Measurements from ENCODE around the gene PACSIN1.

The PACSIN1 gene, protein sequence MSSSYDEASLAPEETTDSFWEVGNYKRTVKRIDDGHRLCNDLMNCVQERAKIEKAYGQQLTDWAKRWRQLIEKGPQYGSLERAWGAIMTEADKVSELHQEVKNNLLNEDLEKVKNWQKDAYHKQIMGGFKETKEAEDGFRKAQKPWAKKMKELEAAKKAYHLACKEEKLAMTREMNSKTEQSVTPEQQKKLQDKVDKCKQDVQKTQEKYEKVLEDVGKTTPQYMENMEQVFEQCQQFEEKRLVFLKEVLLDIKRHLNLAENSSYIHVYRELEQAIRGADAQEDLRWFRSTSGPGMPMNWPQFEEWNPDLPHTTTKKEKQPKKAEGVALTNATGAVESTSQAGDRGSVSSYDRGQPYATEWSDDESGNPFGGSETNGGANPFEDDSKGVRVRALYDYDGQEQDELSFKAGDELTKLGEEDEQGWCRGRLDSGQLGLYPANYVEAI

GRCh38 chr6:34465531-34466241, at the start of gene PACSIN1:
PACSIN1 (plus strand) TSS chr6:34466076; CDS start chr6:34526306, 60,230 bp downstream.
- DNase-seq = no peak

- no peak for DNase-seq
Observed at GRCh38 chr6:34416877-34417371, 49.0 kb upstream of the PACSIN1 start.

- DNase-seq = no peak
Observed at GRCh38 chr6:34418367-34418766, 47.5 kb upstream of the PACSIN1 start.

- no peak for DNase-seq
Observed at GRCh38 chr6:34423254-34423653, 42.6 kb upstream of the PACSIN1 start.

DNA sequence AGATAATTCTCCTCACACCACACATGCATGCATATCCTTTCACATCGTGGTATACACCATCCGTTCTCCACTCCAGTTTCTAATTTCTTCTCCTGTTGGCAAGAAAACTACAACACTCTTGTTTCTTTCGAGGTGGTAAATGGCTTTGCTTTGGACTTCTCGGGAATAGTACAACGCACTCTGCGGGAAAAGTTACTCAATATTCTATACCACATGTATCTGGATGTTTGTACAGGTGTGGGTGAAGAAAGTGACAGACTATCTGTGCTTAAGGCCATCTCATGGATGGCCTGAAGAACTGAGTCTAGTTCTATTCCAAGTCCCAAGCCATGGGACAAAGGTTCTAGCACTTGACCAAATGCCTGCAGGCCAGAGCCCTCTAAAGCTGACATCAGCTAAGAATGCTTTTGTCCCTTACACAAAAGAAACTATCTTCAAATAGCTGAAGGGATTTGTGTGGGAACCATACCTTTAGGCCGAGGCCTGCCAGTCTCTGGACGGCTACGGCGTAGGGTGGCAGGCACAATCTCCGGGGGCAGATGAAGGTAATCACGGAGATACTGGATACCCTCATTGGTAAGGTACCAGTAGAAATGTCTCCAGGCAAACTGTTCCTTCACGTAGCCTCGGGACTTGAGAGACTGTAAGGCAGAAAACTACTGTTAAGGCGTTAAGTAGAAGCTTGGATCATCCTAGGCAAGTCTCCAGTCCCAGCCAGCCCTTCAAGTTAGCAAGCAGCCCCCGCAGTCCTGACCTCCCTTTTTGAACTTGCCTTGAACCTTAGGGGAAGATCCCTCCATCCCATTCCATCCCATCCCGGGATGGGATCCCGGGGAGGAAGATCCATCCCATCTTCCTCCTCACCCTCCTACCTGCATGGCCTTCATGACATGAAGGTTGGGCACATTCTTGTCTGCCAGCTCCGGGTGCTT, 41.4 kb upstream of the PACSIN1 start:
- no peak for DNase-seq

DNA sequence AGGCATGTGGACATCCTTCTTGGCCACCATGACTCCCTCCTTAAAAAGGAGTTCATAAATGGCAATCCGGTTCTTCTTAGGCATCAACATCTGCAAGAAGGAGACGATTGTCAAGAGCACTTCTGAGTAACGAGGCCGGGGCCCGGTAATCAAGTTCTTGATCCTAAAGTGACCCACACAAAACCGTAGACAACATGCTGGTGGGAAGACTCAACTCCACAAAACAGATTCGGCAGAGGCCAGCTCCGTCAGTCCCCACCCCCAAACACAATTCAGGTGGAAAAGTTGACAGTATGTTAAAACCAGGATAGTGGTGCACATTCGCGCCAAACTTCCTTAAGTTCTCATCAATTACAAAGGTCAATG, 40.8 kb upstream of the PACSIN1 start:
- DNase-seq = no peak

GRCh38 chr6:34425498-34426410, 40.1 kb upstream of the PACSIN1 start, which contains the start of gene RPS10:
RPS10 (minus strand) TSS chr6:34426069; CDS start chr6:34425221, 848 bp downstream.
- DNase-seq = peak; percentile 84

DNA sequence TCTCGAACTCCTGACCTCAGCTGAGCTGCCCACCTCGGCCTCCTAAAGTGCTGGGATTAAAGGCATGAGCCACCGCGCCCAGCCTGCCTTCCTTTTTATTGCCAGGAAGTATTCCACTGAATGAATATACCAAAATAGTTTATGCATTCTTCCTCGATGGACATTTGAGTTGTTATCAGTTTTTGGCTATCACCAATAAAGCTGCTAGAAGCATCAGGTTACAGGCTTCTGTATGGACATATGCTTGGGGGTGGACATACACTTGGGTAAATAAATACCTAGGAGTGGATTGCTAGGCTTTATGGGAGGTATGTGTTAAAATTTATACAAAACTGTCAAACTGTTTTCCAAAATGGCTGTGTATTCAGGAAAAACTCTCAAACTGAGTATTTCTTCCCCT, 30.0 kb upstream of the PACSIN1 start:
- no peak for DNase-seq

DNA sequence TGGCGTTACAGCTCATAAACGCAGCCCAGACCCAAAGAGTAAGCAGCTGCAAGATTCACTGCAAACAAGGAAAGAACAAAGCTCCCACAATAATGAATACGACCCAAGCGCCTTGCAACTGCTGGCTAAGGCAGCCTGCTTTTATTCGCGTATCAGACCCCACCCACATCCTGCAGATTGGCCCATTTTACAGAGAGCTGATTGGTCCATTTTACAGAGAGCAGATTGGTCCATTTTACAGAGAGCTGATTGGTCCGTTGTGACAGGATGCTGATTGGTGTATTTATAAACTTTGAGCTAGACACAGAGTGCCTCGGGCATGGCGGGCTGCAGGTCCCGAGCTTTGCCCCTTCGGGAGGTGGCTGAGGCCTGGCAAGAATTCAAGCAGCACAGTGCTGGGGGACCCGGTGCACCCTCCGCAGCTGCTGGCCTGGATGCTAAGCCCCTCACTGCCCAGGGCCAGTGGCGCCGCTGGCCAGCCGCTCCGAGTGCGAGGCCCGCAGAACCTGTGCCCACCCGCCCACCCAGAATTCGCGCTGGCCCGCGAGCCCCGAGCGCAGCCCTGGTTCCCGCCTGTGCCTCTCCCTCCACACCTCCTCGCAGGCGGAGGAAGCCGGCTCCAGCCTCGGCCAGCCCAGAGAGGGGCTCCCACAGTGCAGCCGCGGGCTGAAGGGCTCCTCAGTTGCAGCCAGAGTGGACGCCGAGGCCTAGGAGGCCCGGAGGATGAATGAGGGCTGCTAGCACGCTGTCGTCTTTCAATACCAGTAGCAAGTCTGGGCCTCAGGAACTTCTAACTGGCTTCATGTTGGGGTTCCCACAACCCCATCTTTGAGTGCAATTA, 28.9 kb upstream of the PACSIN1 start:
- DNase-seq = no peak

DNA sequence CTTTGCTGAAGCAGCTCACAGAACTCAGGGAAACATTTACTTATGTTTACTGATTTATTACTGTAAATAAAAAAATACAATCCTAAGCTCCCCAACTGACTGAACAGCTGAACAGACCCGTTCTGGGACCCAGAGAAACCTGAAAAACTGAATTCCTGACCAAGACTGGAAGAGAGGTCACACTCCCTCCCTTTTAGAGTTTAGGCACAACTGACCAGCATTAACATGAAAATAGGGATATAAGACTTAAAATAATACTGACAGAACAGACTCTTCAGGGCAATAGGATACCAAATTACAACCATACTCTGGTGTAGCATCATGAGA, 28.3 kb upstream of the PACSIN1 start:
- DNase-seq = no peak

DNA sequence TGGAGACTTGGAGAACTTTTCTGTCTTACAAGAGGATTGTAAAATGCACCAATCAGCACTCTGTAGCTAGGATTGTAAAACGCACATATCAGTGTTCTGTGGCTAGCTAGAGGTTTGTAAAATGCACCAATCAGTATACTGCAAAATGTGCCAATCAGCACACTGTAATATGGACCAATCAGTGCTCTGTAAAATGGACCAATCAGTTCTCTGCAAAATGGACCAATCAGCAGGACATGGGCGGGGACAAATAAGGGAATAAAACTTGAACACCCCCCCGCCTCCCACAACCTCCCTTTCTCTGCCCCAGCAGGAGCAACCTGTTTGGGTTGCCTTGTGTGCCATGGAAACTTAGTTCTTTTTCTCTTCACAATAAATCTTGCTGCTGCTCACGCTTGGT, 27.2 kb upstream of the PACSIN1 start:
- DNase-seq = no peak

DNA sequence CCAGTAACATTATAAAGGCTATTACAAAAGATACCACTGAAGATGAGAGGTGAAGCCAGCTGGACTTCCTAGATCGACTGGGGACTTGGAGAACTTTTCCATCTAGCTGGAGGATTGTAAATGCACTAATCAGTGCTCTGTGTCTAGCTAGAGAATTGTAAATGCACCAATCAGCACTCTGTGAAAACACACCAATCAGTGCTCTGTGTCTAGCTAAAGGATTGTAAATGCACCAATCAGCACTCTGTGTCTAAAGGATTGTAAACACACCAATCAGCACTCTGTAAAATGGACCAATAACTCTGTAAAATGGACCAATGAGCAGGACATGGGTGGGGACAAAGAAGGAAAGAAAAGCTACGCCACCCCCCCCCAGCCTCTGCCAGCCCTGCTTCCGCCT, 26.4 kb upstream of the PACSIN1 start:
- DNase-seq = no peak

- no peak for DNase-seq
Observed at GRCh38 chr6:34441526-34441925, 24.4 kb upstream of the PACSIN1 start.

GRCh38 chr6:34445313-34445860, 20.5 kb upstream of the PACSIN1 start:
- no peak for DNase-seq

DNA sequence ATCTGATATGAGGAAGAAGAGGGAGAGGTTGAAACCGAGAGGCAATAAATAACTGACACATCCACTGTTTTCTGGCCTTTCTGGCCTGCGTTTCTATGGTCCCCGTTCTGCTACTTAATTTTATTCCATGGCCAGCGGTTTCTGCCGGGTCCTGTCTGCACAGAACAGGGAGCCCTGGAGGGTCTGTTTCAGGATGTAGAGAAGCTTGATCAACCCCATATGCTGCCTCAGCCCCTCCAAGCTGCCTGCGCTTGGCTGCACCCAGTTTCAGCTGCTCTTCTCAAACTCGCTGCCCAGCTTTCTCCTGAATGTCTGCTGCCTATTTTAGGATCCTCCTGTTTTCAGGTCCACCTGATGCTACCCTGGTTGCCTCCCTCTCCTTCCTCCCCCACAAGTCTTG, 18.5 kb upstream of the PACSIN1 start:
- no peak for DNase-seq

- DNase-seq = no peak
Observed at GRCh38 chr6:34447910-34448309, 18.0 kb upstream of the PACSIN1 start.

- no peak for DNase-seq
Observed at GRCh38 chr6:34451192-34451591, 14.7 kb upstream of the PACSIN1 start.

DNA sequence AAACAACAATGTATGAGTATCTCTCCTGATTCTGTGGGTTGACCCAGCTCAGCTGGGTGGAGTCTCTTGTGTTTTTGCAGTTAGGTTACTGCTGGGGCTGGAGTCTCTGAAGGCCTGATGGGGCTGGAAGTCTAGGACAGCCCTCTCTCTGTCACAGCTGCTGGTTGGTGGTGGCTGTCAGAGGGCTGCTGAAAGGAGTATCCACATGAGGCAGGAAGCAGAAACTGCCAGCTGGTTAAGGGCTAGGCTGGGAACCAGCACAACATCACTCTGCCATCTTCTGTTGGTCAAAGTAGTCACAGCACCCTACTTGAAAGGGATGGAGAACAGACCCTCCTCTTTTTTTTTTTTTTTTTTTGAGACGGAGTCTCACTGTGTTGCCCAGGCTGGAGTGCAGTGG, 10.0 kb upstream of the PACSIN1 start:
- DNase-seq = no peak

DNA sequence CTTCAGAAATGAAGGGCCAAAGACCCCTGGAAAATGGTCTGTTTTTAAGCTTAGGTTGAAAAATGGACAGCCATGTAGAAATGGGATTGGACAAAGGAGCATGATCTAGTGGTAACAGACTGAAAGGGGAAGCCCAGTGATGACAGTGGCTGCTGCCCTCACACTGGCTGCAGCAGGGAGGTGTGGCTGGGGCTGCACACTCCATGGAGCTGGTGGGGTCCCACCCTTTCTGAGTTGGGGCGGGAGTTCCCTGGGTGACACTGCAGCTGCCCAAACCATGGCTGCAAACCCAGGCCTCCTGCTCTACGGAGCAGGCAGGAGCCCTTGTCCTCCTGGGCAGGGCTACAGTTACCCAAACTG, 8.5 kb upstream of the PACSIN1 start:
- no peak for DNase-seq
